GM21367 (cell line): ENCODE data around the gene RABL6.
"Not testable (repeated sequence)": the region's sequence is repeated elsewhere in the genome, so short reads cannot be mapped to it uniquely, and the experiment has no call there.

Source experiments
- ATAC-seq: cut with Tn5 transposase; IDR thresholded peaks from one replicate; pipeline ENCODE4 v1.9.1; 2021; ENCODE audit not compliant: unreplicated experiment

Gene RABL6

DNA sequence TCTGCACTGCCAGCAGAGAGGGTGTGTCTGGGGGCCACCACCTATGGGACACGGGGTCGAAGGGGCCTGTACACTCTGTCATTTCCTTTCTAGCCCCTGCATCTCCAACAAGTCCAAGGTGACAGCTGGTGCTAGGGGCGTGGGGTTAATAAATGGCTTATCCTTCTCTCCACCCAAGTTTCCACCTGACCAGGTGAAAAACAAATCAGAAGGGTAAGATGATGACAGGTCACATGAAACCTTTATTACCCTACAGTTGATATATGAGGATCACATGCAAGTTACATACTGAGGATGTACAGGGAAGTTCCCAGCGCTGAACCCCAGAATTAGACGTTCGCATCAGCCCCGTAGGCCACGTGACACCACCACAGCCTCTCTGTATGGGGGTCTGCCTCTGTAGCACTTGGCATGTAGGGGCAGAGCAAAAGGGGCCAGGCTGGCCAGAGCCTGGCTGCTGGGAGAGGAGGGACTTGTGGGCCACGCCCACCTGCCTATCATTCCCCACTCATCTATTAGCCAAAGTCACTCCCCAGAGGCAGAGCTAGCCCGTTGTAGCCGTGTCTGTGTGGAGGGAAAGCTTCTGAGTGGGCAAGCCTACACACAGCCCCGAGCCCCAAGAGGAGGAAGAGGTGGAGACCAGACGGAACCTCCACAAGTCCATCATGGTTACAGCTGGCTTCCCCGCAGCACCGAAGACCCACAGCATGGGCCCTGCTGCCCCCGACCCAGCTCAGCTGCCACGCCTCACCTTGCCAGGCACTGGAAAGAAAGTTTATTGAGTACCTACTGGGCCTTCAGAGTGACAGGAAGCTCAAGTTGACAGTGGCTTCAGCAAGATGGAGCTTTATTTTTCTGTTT lies 14.4 kb upstream of the RABL6 start:
- no peak for ATAC-seq

DNA sequence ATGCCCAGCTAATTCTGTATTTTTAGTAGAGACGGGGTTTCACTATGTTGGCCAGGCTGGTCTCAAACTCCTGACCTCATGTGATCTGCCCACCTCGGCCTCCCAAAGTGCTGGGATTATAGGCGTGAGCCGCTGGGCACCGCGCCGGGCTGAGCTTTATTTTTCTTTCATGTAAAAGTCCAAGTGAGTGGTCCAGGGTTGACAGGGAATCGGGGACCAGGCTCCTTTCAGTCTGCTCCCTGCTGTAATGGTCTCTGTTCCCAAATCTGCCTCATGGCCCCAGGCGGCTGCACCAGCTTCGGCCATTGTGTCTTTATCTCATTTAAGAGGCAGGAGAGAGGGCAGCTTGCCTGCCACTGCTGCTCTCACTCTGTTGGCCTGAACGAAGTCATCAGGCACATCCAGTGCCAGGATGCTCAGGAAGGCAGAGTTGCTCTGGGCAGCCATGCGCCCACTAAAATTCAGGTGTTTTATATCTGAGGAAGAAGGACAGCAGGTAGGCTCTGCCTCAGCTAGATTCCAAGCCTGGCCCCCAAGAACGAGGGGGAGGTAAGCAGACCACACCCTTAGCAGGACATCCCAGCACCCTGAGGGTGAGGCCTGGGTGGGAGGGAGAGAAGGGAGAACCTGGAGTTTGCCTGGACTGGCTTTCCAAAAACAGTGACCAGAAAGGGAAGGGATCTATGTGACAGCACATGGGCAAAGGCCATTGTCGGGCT lies 13.3 kb upstream of the RABL6 start:
- no peak for ATAC-seq

DNA sequence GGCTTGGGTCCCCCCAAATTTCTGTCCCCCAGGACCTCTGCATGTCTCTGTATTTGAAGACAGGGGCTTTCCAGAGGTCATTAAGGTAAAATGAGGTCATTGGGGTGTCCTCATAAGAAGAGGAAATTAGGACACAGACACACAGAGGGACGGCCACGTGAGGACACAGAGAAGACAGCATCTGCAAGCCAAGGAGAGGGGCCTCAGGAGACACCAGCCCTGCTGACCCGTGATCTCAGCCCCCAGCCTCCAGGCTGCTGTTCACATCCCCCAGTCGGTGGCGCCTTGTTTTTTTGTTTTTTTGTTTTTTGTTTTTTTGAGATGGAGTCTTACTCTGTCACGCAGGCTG lies 12.8 kb upstream of the RABL6 start:
- no peak for ATAC-seq

DNA sequence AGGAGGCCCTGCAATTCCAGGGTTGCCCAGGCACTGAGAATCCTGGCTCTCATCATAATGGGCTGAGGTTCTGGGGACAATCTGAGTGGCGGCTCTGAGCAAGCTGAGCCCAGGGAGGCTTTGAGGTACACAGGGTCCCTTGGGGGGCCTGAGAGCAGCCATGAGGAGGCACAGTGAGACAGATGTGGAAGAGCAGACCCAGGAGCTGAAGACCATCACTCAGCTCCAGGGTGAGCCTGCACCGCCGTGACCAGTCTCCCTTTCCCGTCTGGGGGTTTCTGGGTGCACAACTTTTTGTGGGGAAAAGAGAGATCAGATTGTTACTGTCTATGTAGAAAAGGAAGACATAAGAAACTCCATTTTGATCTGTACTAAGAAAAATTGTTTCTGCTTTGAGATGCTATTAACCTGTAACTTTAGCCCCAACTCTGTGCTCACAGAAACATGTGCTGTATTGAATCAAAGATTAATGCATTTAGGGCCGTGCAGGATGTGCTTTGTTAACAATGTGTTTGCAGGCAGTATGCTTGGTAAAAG lies 11.4 kb upstream of the RABL6 start, which contains the start of gene CCDC183:
Gene CCDC183, plus strand, starts transcription at position 101 of the 537 bp plus-strand sequence. Its CDS starts 60 bp downstream, at position 161.
- no peak for ATAC-seq

DNA sequence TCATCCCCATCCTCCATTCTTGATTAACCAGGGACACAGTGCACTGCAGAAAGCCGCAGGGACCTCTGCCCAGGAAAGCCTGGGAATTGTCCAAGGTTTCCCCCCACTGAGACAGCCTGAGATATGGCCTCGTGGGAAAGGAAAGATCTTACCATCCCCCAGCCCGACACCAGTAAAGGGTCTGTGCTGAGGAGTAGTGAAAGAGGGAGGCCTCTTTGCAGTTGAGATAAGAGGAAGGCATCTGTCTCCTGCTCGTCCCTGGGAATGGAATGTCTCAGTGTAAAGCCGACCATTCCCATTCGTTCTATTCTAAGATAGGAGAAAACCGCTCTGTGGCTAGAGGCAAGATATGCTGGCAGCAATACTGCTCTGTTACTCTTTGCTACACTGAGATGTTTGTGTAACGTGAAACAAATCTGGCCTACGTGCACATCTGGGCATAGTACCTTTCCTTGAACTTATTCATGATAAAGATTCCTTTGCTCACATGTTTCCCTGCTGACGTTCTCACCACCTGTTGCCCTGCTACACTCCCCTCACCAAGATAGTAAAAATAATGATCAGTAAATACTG lies 10.9 kb upstream of the RABL6 start:
- ATAC-seq: not testable (repeated sequence)

DNA sequence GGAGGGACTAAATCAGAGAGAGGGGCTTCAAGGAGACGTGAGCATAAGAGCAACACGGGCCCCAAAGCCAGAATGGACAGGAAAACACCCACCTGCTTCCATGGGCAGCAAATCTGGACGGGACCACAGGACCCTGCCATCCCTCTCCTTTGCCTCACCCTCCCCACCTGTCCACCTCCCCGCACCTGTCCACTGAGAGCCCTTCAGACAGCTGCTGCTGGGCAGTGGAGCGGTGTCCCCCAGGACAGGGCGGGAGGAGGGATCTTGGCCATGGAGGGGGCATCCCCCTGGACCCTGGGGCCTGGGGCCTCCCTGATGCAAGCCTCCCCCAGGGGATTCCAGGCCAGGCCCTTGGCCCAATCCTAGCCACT lies 9.1 kb upstream of the RABL6 start:
- no peak for ATAC-seq

DNA sequence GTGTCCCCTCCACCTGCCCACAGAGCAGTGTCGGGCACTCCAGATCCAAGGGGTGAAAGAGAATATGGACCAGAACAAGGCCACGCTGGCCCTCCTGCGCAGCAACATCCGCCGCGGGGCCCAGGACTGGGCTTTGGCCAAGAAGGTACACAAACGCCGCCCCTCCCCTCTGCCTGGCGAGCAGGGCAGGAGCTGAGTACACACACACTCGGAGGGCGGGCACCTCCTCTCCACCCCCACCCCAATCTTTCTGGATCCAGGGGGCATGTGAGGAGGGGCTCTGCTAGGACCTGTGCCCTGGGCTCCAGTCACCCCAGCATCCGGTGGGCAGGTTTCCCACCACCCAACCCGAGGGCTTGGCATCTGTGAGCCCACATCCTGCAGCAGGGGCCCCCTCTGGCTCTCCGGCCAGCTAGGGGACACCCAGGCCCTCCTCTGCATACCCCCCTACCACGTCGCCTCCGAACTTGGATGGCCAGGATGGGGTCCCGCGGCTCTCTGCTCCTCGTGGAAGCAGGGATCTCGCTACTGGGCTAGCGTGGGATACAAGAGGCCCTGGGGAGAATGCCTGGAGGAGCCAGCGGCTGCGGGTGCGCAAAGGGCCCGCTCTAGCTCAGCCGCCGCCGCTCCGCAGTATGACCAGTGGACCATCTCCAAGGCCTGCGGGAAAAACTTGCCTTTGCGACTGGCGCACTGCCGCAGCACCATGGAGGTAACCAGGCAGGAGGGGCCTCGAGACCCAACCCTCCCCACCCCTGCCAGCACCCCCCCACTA lies 8.5 kb upstream of the RABL6 start:
- ATAC-seq: no peak

DNA sequence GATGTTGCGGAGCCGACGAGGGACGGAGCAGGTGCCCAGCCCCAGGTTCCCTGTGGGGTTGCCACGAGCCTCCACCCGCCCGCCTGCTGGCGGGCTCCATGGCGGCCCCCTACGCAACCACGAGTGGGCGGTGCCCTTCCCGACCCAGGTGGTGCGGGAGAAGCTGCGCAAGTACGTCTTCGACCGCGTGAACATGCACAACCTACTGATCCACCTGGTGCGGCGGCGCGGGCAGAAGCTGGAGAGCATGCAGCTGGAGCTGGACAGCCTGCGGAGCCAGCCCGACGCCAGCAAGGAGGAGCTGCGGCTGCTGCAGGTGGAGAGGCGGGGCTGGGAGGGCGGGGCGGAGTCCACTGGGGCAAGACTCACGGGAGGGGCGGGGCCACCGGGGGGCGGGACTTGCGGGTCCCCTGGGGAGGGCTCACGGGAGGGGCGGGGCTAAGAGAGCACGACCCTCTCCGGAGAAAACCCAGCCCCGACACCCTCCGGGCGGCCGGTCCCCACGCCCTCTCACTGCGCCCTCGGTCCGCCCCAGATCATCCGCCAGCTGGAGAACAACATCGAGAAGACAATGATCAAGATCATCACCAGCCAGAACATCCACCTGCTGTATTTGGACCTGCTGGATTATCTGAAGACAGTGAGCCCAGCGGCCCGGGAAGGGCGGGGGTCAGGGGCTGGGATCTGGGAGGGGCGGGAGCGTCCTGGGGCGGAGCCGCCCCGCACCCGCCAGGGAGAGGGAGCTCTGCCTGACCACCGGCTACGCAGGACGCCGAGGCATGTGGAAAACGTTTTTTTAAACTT lies 7.7 kb upstream of the RABL6 start:
- ATAC-seq: no peak

DNA sequence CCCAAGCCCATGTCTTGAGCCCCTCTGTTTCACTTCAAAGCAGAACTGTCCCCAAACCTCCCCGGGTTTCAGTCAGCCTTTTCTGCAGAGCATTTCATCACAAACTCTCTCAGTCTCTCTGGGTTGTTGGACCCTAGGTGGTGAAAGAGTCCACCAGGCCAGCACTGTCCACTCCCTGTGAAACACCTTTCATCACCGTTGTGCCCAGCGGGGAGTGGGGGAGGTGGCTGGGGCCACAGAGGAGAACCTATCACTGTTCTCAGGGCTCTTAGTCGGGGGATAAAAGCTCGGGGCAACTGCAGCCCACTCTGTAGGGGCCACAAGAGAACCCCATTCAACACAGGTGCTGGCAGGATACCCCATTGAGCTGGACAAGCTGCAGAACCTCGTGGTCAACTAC lies 5.4 kb upstream of the RABL6 start:
- no peak for ATAC-seq

DNA sequence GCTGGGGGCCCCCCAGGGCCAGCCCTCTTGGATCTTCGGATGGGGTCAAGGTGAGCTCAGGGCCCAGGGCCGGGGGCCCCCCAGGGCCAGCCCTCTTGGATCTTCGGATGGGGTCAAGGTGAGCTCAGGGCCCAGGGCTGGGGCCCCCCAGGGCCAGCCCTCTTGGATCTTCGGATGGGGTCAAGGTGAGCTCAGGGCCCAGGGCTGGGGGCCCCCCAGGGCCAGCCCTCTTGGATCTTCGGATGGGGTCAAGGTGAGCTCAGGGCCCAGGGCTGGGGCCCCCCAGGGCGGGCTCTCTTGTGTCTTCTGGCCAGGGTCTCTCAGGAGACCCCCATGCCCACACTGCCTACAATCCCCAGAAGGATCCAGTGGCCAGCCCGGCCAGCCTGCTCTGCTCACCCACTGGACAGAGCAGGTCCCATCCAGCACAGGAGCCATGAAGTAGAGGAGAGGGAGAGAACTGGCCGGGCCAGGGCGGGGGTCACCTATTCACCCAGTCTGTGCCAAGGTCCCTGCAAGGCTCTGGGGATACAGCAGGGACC lies 4.7 kb upstream of the RABL6 start:
- ATAC-seq: not testable (repeated sequence)

DNA sequence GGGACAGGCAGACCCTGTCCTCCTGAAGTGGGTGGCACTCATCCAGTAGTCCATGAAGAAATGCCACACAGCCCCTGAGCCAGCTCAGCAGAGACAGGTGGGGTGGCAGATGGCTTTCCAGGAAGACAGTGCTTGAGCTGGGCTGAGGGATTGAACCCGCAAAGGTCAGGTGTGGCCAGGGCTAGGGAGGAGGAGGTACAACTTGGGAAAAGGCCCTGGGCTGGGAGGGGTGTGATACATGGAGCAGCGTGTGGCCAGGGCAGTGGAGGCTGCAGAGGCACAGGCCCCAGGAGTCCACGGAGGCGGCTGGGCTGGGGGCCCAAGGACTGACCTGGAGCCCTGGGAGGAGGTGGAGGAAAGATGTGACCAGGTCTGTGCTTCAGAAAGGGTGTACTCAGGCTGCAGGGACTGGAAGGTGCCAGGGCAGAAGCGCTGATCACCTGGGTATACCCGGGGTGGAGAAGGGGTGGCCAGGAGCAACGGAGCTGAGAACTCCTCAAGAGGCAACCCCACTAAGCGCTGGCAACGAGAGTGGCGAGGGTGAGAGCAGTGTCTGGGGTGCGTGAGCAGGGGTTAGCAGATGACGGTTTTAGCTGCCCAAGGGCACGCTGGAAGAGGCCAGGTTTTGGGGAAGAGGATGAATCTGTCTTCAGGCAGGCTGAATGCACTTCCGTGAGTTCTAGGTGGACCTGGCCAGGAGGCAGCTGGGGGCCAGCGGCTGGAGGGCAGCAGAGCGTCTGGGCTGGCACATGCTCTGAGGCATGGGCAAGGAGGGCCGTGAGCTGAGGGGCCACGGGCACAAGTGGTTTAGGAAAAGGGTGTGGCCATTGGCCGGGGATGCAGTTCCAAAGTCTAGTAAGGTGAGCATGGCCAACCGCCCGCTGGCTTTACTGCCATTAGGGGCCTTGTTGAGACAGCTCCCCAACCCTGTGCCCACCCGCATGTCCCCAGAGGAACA lies 3.9 kb upstream of the RABL6 start:
- no peak for ATAC-seq

DNA sequence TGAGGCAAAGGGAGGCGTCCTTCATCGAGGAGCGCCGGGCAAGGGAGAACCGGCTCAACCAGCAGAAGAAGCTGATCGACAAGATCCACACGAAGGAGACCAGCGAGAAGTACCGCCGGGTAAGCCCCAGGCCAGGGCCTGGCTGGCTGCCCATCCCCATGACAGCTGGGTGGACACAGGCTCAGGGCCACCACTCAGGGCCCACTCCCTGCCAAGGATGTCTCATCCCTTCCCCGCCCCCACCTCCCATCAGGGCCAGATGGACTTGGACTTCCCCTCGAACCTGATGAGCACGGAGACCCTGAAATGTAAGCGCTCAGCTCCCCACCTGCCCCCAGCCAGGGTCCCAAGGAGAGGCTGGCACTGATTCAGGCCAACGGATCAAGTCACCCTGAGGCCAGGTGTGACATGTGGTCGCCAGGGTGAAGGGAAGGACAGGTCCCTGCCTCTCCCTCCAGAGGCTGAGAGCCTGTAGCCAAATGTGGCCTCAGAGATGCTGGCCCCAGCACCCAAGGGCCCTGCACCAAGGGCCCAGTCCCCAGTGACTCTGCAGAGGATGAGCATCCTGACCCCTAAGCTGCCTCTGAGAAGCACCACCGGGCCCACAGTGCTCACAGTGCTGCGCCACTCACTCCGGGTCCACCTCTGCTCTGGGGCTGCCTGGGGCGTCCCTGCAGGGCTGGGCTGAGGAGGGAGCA lies 3.1 kb upstream of the RABL6 start:
- no peak for ATAC-seq

DNA sequence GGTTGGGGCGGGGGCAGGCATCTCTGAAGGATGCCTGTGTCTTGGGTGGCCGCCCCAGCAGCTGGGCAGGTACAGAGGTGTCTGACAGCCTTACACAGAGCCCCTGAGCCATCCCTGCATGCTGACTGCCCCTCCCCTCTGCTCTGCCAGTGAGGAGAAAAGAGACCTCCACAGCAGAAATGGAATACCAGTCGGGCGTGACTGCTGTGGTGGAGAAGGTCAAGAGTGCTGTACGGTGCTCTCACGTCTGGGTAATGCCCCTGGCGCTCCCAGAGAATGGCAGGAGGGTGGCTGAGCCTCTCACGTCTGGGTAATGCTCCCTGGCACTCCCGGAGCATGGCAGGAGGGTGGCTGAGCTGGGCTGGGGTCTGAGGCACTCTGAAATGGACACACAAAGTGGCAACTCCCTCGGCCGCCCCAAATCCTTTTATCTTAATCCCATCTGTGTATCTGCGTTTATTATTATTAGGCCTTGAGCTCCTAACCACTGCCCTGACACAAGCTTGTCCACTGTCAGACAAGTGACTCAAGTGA lies 2.5 kb upstream of the RABL6 start:
- no peak for ATAC-seq

DNA sequence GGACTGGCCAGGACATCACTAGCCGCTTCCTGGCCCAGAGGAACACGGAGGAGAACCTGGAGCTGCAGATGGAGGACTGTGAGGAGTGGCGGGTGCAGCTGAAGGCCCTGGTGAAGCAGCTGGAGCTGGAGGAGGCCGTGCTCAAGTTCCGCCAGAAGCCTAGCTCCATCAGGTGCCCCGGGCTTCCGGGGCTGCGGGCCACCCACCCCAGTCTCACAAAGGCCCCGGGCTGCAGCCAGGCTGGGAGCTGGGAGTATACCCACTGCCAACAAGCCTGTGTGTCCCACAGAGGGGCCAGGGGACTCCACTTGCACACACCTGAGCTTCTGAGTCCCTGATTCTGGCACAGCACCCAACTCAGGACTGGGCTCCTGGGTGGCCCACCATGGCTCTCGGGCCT lies 1.7 kb upstream of the RABL6 start:
- no peak for ATAC-seq

DNA sequence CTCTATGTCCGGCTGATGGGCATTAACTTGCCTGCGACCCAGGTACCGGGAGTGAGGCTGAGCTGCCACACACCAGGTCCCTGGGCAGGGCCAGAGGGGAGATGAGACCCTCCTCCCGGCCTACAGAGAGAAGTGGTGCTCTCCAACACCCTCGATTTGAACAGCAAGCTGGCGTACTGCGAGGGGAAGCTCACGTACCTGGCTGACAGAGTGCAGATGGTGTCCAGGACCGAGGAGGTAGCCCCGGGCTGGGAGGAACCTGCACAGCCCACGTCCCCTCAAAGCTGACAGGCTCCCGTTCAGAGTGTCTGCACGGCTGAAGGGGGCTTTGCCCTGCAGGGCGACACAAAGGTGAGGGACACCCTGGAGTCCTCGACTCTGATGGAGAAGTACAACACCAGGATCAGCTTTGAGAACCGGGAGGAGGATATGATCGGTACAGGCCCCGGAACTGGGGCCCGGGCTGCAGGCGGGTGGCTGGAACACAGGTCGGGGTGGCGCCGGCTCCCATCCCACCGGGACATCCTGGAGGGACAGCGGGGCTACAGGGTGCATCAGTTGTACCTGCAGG lies 1.0 kb upstream of the RABL6 start:
- ATAC-seq: no peak

DNA sequence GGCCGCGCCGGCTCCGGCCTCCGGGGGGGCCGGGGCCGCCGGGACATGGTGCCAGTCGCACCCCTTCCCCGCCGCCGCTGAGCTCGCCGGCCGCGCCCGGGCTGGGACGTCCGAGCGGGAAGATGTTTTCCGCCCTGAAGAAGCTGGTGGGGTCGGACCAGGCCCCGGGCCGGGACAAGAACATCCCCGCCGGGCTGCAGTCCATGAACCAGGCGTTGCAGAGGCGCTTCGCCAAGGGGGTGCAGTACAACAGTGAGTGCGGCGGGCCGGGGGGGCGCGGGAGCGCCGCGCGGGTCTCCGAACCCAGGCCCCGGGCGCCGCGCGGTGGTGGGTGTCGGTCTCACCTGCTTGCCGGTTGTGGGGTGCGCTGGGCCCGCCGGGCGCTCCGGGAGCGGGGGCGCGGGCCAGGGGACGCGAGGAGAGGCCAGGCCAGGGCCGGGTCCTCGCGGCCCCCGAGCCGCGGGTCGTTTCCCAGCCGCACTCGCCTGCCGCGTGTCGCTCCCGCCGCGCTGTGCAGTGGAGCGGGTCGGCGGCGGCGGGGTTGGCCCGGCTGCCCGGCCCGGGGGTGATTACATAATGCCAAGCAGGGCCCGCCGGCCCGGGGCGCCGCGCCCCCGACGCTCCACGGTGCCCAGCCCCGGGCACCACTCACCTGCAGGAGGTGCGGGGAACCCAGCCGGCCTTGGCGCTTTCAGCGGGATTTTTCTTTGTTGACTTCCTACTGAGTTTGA lies 492 bp downstream of the RABL6 start:
- peak; percentile 23 for ATAC-seq

DNA sequence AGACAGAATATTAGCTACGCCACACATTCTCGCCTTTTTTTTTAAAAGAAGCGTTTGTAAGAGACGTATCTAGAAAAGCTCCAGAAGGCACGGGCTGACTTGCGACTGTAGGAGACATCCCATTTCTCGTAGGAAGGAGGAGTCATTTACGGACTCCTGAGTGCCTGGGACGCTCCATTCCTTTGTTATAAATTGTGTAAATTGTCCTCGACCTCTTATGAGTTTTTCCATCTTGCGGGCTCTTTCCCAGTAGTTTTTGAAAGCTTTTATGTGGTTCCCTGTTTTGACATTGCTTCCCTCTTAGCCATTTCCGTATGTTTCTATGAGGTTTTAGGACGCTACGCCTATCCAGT lies 1.0 kb downstream of the RABL6 start:
- ATAC-seq: no peak
